ENCODE results near the gene HHLA2.

The HHLA2 gene

DNA sequence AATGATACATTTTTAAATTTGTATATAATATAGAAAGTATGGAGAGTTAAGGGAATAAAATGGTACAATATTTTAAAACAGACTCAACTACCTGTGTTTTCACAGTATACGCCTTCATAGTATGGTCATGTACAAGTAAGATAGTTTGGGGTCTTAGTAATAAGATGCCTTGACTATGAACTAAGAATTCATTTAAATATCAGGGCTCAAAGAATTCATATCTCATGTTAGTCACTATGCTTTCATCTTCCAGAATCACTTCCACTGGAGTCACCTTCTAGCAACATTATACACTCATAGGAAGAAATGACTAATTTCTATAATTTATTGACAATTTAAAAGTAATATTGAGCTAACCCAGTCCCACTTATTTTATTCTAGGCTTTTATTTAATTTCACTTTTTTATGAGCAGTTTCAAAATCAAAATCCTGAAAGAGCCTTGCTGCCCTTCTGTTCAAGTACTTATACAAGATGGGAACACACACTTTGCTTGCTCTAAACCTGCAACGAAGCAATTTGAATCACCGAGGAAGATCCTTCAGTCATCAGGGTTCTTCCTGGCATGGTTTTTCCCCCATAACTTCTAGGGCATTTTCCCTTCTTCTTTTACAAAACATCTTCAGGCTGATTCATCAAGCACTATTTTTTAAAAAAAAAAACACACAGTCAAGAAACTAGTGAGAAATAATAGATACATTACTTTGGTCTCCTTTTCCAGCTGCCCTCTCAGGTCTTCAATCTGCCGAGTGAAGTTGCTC, 119.9 kb downstream of the HHLA2 start:
- no peak for DNase-seq

DNA sequence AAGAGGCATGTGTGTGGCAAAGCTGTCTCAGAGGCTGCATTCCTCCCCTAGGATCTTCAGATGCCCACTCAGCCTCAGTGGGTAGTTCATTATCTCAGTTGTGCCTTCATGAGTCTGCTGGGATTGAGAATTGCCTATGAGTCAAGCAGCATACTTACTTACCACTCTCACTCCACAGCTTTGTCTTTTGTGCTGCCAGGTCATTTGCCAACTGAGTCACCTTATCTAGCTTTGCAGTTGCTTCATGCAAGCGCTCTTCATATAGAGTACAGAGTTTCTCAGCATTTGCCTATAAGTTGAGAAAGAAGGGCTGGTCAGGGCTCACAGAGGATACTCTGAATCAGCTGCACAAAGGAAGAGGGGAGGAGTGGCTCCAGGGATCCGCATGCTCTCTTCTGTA, 124.6 kb downstream of the HHLA2 start:
- DNase-seq: no peak

Measured in hypothalamus (tissue), 51 donors.